Testis (tissue), 3 donors: ENCODE results near the gene EPHA6. TPM values are rescaled to one million over a fixed set of nuclear protein-coding genes. Genes with fewer than 3 reads are reported as not detected.

Experiments used
- DNase-seq: peaks from one replicate; pipeline ENCODE4 v3.0.0-alpha.2; 2019
- H3K27ac ChIP-seq, 2 donors: fragments of 200-600 bp; sonication (generic); one replicate each; pipeline ENCODE4 v1.5.1; 2019
- H3K27me3 ChIP-seq: fragments of 200-600 bp; sonication (generic); one replicate; pipeline ENCODE4 v1.5.1; 2019
- H3K36me3 ChIP-seq: fragments of 200-600 bp; sonication (generic); one replicate; pipeline ENCODE4 v1.5.1; 2017; ENCODE audit warnings: low read depth; ENCODE audit errors: missing control alignments
- H3K4me1 ChIP-seq: fragments of 200-600 bp; sonication (generic); one replicate; pipeline ENCODE4 v1.5.1; 2019
- H3K4me3 ChIP-seq, 2 donors: fragments of 200-600 bp; sonication (generic); one replicate each; pipeline ENCODE4 v1.5.1; 2017 to 2019
- H3K9me3 ChIP-seq: fragments of 200-600 bp; sonication (generic); one replicate; pipeline ENCODE4 v1.5.1; 2017
- CTCF ChIP-seq, 3 experiments: fragments of 450-650 bp in 2 of 3; fragments of 200-600 bp in 1 of 3; sonication (generic) in 1 of 3; IDR thresholded peaks; one replicate each; pipeline ENCODE4 v1.5.1; 2016 to 2019; ENCODE audit warnings: antibody characterized with exemption in 3 of 3, mild to moderate bottlenecking in 2 of 3, moderate library complexity in 1 of 3
- POLR2A ChIP-seq: fragments of 450-650 bp; IDR thresholded peaks from one replicate; pipeline ENCODE4 v1.6.1; 2017; ENCODE audit warnings: antibody characterized with exemption, mild to moderate bottlenecking, moderate library complexity
- WGBS, 2 donors: methylation state at CpG; one replicate each; pipeline ENCODE4 v1.1.5; 2018; 5-methylcytosine and 5-hydroxymethylcytosine counted together
- intact Hi-C: fragments of 100-400 bp; cut with DNase I; formaldehyde crosslinking; loops from one replicate; pipeline ENCODE4 v1.15.1; 2023; ENCODE audit warnings: low total_unique reads
- polyA plus RNA-seq: library from polyadenylated mRNA; stranded (reverse); fragments of 350-450 nt; fragmentation: Illumina TruSeq; extraction: RNeasy Lipid Tissue Mini Kit (QIAGEN cat#74804); gene quantifications from one replicate; pipeline ENCODE4 v1.2.3, GENCODE V29; 2014; ENCODE audit warnings: low read depth, low replicate concordance; ENCODE audit not compliant: insufficient read depth
- total RNA-seq, 2 donors: library from RNA; depleted of rRNA; stranded (reverse); fragments of >200 nt; gene quantifications; one replicate each; pipeline ENCODE4 v1.2.3, GENCODE V29; 2016

EPHA6 gene
- total and polyA plus RNA-seq, 3 donors from 2014 or later: 9.8 to 33.0 (median 21.2) TPM

DNA sequence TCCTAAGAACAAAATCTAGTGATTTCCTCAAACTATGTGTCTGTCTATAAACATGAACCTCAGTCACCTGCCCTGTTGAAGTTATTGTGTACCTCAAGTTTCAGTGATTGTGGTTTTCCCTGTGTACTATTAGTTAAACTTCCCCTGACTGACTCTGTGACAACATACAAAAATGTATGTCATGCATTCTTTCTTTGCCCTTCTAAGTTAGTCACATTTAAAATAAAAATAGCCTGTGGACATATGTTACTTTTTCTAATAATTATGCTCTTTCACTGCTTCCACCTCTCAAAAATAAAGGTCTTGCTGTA is 29.8 kb downstream of the EPHA6 start:
- Histone ChIP-seq H3K36me3 (no peaks in the 10 kb centered on the region), H3K4me3 (no peak overlapping the region), H3K27me3 (no peaks in the 10 kb centered on the region), H3K9me3 (no peaks in the 10 kb centered on the region), H3K27ac (no peak overlapping the region), H3K4me1 (no peaks in the 10 kb centered on the region)
- no peak for DNase-seq
- TF ChIP-seq CTCF (IDR thresholded peaks at IDR 0.05) (no peak), POLR2A (no peak)
- intact Hi-C loops: no loop called here

GRCh38 chr3:96852849-96853248 is 38.5 kb downstream of the EPHA6 start:
- no peaks in the 10 kb centered on the region for H3K36me3 ChIP-seq
- H3K9me3 ChIP-seq: no peaks in the 10 kb centered on the region
- no peak for DNase-seq
- 89 to 90% methylated on average over 2 of the region's 2 CpGs for WGBS, 2 donors
- H3K27ac ChIP-seq: no peak overlapping the region
- intact Hi-C loops: no loop called here
- no peaks in the 10 kb centered on the region for H3K27me3 ChIP-seq
- TF ChIP-seq CTCF (IDR thresholded peaks at IDR 0.05) (no peak), POLR2A (no peak)
- H3K4me3 ChIP-seq: no peak overlapping the region
- H3K4me1 ChIP-seq: no peaks in the 10 kb centered on the region

DNA sequence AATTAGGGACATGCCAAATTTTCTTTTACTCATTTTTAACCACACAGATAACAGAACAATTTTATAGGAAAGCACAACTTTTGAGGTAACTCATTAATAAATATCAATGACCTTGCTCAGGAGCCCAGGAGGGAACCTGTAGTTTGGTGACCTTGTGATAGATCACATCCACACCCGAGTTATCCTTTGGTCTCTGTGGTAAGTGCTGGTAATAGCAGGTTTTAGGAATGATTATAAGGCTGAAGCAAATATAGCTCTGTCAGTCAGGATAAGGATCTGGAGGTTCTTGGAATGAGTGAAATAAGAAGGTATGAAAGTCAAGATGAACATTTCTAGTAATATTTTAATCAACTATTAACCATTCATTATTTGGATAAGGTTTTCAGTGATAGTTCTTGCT is 46.5 kb downstream of the EPHA6 start:
- TF ChIP-seq CTCF (IDR thresholded peaks at IDR 0.05) (no peak), POLR2A (no peak)
- intact Hi-C loops: no loop called here
- H3K36me3 ChIP-seq: no peaks in the 10 kb centered on the region
- H3K4me3 ChIP-seq: no peak overlapping the region
- no peaks in the 10 kb centered on the region for H3K9me3 ChIP-seq
- no peak overlapping the region for H3K27ac ChIP-seq
- WGBS, 2 donors: 61 to 62% methylated on average over 1 of the region's 1 CpG
- H3K4me1 ChIP-seq: no peaks in the 10 kb centered on the region
- DNase-seq: no peak
- no peaks in the 10 kb centered on the region for H3K27me3 ChIP-seq

GRCh38 chr3:96863129-96863740 is 48.8 kb downstream of the EPHA6 start:
- no peaks in the 10 kb centered on the region for H3K9me3 ChIP-seq
- no peaks in the 10 kb centered on the region for H3K27me3 ChIP-seq
- TF ChIP-seq POLR2A: no peak
- TF ChIP-seq CTCF (IDR thresholded peaks at IDR 0.05): peak in 1 of 3 experiments; percentile 43
- intact Hi-C loops: no loop called here
- H3K4me1 ChIP-seq: no peaks in the 10 kb centered on the region
- H3K4me3 ChIP-seq: no peak overlapping the region
- WGBS, 2 donors: 16 to 23% methylated on average over 1 of the region's 1 CpG
- no peaks in the 10 kb centered on the region for H3K36me3 ChIP-seq
- DNase-seq: peak; percentile 54
- no peak overlapping the region for H3K27ac ChIP-seq

DNA sequence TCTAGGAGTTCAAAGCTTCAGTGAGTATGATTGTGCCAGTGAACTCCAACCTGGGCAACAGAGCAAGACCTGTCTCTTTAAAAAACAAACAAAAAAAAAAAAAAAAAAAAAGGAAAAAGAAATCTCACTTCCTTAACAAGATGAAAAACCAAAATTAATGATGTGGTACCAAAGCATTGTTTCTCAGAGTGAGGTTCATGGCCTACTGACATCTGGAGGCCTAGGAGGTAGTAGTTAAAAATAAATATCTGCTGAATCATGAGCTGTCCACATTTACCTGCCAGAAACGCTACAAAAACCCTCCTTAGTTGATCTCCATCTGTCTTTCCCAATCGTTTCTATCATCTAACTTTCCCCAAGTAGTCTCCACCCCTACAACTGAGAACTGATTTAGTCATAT is 51.2 kb downstream of the EPHA6 start:
- DNase-seq: no peak
- WGBS, 2 donors: 73 to 79% methylated on average over 2 of the region's 2 CpGs
- intact Hi-C loops: no loop called here
- H3K27ac ChIP-seq: no peak overlapping the region
- H3K27me3 ChIP-seq: no peaks in the 10 kb centered on the region
- no peaks in the 10 kb centered on the region for H3K4me1 ChIP-seq
- H3K9me3 ChIP-seq: no peaks in the 10 kb centered on the region
- no peaks in the 10 kb centered on the region for H3K36me3 ChIP-seq
- H3K4me3 ChIP-seq: no peak overlapping the region
- TF ChIP-seq CTCF (IDR thresholded peaks at IDR 0.05): no peak
- no peak for TF ChIP-seq POLR2A
